Epithelial cell of esophagus (primary cell): ENCODE measurements around the gene GLIS1.

Experiments used
- DNase-seq: peaks from one replicate; pipeline ENCODE4 v3.0.0; 2010; ENCODE audit warnings: low read depth
- H3K4me3 ChIP-seq: 2 replicates; pipeline ENCODE4 v1.5.1; 2011; ENCODE audit warnings: mild to moderate bottlenecking, low read length, control low read depth
- TF ChIP-seq, protein P1 (sequence below): IDR thresholded peaks from 2 replicates; pipeline ENCODE4 v1.5.1; 2011; ENCODE audit warnings: low read depth, mild to moderate bottlenecking, low read length, control low read depth, inconsistent platforms; ENCODE audit not compliant: insufficient read depth; ENCODE audit errors: missing control alignments

GLIS1 gene

DNA sequence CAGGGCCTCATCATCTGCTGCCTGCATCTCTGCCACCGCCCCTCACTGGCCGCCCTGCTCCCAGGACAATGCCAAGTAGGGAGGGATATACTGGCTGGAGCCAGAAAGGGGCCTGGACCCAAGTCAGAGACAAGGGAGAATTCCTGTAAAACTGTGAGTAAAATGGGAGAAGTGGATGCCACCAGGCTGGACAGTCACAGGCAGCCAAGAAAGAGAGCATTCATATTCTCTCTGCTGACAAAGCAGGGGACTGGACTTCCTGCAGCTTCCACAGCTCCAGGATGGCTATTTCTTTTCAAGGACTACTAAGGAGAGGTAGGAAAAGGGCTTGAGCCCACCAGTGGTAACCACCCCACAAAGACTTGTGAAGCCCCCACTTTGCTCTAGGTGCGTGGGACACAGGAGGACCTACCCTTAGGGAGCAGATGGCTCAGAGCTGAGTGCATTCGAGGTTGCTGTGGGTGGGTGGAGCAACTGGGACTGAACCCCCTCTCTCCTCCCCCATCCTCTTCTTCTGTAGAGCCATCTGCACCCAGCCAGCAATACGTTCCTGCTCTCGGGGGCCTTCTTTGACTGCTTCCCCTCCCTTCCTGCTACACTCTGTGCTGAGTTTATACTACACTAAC, 57.5 kb downstream of the GLIS1 start:
- no peak for DNase-seq
- H3K4me3 ChIP-seq = no peak overlapping the region
- TF ChIP-seq, protein P1, sequence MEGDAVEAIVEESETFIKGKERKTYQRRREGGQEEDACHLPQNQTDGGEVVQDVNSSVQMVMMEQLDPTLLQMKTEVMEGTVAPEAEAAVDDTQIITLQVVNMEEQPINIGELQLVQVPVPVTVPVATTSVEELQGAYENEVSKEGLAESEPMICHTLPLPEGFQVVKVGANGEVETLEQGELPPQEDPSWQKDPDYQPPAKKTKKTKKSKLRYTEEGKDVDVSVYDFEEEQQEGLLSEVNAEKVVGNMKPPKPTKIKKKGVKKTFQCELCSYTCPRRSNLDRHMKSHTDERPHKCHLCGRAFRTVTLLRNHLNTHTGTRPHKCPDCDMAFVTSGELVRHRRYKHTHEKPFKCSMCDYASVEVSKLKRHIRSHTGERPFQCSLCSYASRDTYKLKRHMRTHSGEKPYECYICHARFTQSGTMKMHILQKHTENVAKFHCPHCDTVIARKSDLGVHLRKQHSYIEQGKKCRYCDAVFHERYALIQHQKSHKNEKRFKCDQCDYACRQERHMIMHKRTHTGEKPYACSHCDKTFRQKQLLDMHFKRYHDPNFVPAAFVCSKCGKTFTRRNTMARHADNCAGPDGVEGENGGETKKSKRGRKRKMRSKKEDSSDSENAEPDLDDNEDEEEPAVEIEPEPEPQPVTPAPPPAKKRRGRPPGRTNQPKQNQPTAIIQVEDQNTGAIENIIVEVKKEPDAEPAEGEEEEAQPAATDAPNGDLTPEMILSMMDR = no peak

DNA sequence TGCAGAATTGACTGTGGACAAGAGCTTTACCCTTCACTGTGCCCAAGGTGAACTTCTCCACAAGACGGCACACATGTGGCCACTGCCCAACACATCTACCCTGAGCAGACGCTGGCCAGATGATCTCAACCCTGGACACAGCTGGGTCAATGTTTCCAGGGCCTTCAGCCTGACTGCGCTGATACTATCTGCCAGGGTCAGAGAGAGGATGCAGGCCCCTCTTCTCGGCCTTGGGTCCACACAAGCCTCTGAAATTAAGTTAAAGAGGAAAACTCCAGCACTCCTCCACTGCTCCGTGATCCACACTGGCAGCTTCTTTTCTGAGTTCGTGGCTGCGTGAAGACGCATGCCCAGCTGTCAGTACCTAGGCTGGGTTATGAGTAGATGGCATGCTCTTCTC, 58.1 kb downstream of the GLIS1 start:
- H3K4me3 ChIP-seq = no peak overlapping the region
- DNase-seq = no peak
- TF ChIP-seq, protein P1 = no peak

DNA sequence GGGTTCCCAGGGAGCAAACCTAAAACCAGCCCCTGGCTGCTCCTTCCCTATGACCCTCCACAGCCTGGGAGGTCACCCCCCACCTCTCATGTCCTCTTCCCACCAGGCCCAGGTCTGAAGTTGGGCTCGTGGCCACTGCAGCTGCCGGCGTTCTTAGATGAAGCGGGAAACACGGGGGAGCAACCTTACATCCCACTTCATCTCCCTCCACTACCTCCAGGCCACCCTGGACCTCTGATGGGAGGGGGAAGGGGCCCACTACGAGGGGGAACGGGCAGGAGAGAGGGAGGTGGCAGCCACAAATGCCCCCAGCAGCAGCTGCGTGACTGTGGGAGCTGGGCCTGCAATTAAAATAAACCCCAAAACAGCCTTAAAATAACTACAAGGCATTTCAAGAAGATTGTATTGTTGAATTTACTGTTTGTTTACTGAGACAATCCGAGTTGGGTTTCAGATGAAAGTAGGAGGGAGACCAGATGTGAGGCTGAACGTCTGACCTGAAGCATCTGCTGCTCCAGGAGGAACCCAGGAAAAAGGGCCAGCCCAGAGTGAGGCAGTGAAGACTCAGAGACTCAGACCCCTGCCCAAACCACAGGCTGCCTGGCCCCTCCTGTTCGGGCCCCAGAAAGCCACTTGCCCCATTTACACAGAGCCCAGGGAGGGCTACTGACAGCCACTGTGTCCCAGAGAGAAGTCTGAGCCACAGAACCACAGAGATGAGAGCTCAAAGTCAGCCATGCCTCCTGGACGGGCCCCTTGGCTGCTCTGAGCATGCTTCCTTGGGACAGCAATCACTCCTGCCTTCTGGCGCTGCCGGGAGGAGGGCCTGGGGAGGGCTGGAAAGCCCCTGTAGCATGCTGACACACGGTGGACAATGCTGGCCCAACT, 59.8 kb downstream of the GLIS1 start:
- DNase-seq = no peak
- H3K4me3 ChIP-seq = no peak overlapping the region

DNA sequence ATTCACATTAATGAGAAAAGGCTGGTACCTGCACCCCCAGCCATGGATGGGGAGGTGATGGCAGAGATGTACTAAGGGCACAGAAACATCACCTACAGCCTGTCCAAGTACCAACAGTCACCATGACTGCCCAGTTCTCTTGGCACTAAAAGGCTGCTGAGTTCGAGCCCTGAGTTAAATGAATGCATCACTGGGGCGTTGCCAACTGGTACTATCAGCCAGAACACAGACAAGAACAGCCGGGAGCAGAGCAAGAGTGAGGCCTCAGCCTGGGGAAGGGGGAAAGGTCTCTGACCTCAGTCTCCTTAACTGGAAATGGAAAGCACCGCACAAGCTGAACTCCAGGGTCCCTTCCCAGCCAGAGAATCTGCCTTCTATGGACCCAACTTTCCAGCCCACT, 60.5 kb downstream of the GLIS1 start:
- no peak for DNase-seq
- H3K4me3 ChIP-seq = no peak overlapping the region
- TF ChIP-seq, protein P1 = no peak

More for the DNA sequence above, 59.8 kb downstream of the GLIS1 start:
- TF ChIP-seq, protein P1 = no peak

DNA sequence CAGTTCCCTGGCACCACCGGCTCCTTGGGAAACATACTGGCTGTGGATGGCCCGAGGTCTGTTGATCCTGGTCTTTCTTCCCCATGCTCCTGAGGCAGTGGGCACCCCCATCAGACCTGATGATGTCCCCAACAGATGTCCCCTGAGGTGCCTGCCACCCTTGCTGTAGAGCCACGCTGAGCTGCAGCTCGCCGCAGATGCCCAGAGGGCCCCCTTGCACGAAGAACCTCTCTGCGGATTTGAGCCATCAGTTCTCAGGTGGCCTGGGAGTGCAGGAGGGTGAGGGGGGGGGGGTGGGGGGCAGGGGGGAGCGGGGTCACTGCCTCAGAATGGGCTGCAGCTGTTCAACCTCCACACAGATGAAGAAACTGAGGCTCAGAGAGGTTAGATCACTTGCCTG, 60.9 kb downstream of the GLIS1 start:
- TF ChIP-seq, protein P1 = no peak
- H3K4me3 ChIP-seq = no peak overlapping the region
- DNase-seq = no peak

DNA sequence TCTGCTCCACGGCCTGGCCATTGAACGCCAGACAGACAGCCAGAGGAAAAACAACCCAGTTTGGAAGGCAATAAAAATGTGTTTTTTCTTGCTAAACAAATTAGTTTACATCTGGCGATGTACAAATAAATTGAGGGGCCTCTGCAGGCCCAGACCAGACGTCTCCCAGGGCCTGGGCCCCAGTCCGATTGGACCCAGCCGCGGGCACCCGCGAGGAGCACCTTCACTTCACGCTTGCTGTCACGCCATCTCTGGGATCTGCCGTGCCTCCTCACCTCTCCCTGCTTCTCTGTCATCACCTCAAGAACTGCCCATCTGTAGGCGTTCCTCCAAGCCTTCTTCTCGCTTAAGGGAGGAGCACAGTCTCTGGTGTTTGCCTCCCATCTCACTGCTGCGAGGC, 61.5 kb downstream of the GLIS1 start:
- H3K4me3 ChIP-seq = no peak overlapping the region
- DNase-seq = no peak
- TF ChIP-seq, protein P1 = no peak
